ENCODE data around the gene CEBPZOS.

- TF ChIP-seq CTCF (IDR thresholded peaks at IDR 0.05): no peak
- no peak for TF ChIP-seq EP300 (IDR thresholded peaks at IDR 0.05)
Observed at GRCh38 chr2:37228788-37229187, 32.5 kb downstream of the CEBPZOS start.
